ENCODE data around the gene ZNF74.
A peak's percentile ranks its signal among the peaks of the same experiment; 100 is the strongest.

ZNF74 gene

GRCh38 chr22:20436307-20436767, 42.4 kb downstream of the ZNF74 start:
- no peaks in the 10 kb centered on the region for H3K36me3 ChIP-seq (ENCODE audit: insufficient read depth, low read length)
- H3K4me1 ChIP-seq (ENCODE audit: insufficient read depth, low read length): no peaks in the 10 kb centered on the region
- H3K27ac ChIP-seq (ENCODE audit: low read depth, low read length): no peak overlapping the region
- peak overlapping the region; percentile 0; the same call in 1 of the 2 replicates for H3K9ac ChIP-seq (ENCODE audit: low read depth, low read length)
- H3K4me3 ChIP-seq (ENCODE audit: low read length): peak overlapping the region; percentile 62
- no peaks in the 10 kb centered on the region for H3K9me3 ChIP-seq (ENCODE audit: insufficient read depth, low read depth, low read length)
- under 1% methylated on average over 56 of the region's 56 CpGs for WGBS
- H3K27me3 ChIP-seq (ENCODE audit: insufficient read depth, low read length): peaks cover 84% of the 10 kb centered on the region

- Histone ChIP-seq H3K9ac (ENCODE audit: low read depth, low read length) (peak overlapping the region; percentile 55), H3K4me1 (ENCODE audit: insufficient read depth, low read length) (no peaks in the 10 kb centered on the region), H3K9me3 (ENCODE audit: insufficient read depth, low read depth, low read length) (no peaks in the 10 kb centered on the region), H3K36me3 (ENCODE audit: insufficient read depth, low read length) (no peaks in the 10 kb centered on the region), H3K27me3 (ENCODE audit: insufficient read depth, low read length) (peaks cover 77% of the 10 kb centered on the region), H3K27ac (ENCODE audit: low read depth, low read length) (no peak overlapping the region), H3K4me3 (ENCODE audit: low read length) (peak overlapping the region; percentile 62)
- under 1% methylated on average over 61 of the region's 61 CpGs for whole genome bisulfite sequencing
Observed at GRCh38 chr22:20436768-20437612, 43.0 kb downstream of the ZNF74 start.

- Histone ChIP-seq H3K9ac (ENCODE audit: low read depth, low read length) (peak within 1 kb of the TSS; percentile 55), H3K4me3 (ENCODE audit: low read length) (peak within 1 kb of the TSS; percentile 62), H3K4me1 (ENCODE audit: insufficient read depth, low read length) (no peaks in the 10 kb centered on the region), H3K36me3 (ENCODE audit: insufficient read depth, low read length) (no peaks in the 10 kb centered on the region), H3K9me3 (ENCODE audit: insufficient read depth, low read depth, low read length) (no peaks in the 10 kb centered on the region), H3K27me3 (ENCODE audit: insufficient read depth, low read length) (peaks cover 69% of the 10 kb centered on the region), H3K27ac (ENCODE audit: low read depth, low read length) (no peak within 1 kb of the TSS)
- under 1% methylated on average over 95 of the region's 95 CpGs for WGBS
Observed at GRCh38 chr22:20437613-20438426, 43.9 kb downstream of the ZNF74 start, which contains the start of gene SCARF2. TSS of gene SCARF2 (minus strand) at chr22:20437825. CDS start at chr22:20437754, 71 bp downstream.

GRCh38 chr22:20438427-20438677, 44.4 kb downstream of the ZNF74 start:
- Histone ChIP-seq H3K4me3 (ENCODE audit: low read length) (peak overlapping the region; percentile 62), H3K4me1 (ENCODE audit: insufficient read depth, low read length) (no peaks in the 10 kb centered on the region), H3K27ac (ENCODE audit: low read depth, low read length) (no peak overlapping the region), H3K27me3 (ENCODE audit: insufficient read depth, low read length) (peaks cover 64% of the 10 kb centered on the region), H3K36me3 (ENCODE audit: insufficient read depth, low read length) (no peaks in the 10 kb centered on the region), H3K9ac (ENCODE audit: low read depth, low read length) (peak overlapping the region; percentile 42; the same call in 1 of the 2 replicates), H3K9me3 (ENCODE audit: insufficient read depth, low read depth, low read length) (no peaks in the 10 kb centered on the region)
- WGBS: 25% methylated on average over 6 of the region's 6 CpGs

- WGBS: 68% methylated on average over 13 of the region's 13 CpGs
- Histone ChIP-seq H3K27me3 (ENCODE audit: insufficient read depth, low read length) (peaks cover 59% of the 10 kb centered on the region), H3K9me3 (ENCODE audit: insufficient read depth, low read depth, low read length) (no peaks in the 10 kb centered on the region), H3K27ac (ENCODE audit: low read depth, low read length) (no peak overlapping the region), H3K9ac (ENCODE audit: low read depth, low read length) (no peak overlapping the region), H3K4me3 (ENCODE audit: low read length) (peak overlapping the region; percentile 62; the same call in 1 of the 2 replicates), H3K4me1 (ENCODE audit: insufficient read depth, low read length) (no peaks in the 10 kb centered on the region), H3K36me3 (ENCODE audit: insufficient read depth, low read length) (no peaks in the 10 kb centered on the region)
Observed at GRCh38 chr22:20438678-20439492, 44.9 kb downstream of the ZNF74 start.

- Histone ChIP-seq H3K27me3 (ENCODE audit: insufficient read depth, low read length) (peaks cover 52% of the 10 kb centered on the region), H3K9ac (ENCODE audit: low read depth, low read length) (no peak overlapping the region), H3K4me1 (ENCODE audit: insufficient read depth, low read length) (no peaks in the 10 kb centered on the region), H3K36me3 (ENCODE audit: insufficient read depth, low read length) (no peaks in the 10 kb centered on the region), H3K27ac (ENCODE audit: low read depth, low read length) (no peak overlapping the region), H3K9me3 (ENCODE audit: insufficient read depth, low read depth, low read length) (no peaks in the 10 kb centered on the region), H3K4me3 (ENCODE audit: low read length) (no peak overlapping the region)
- 92% methylated on average over 4 of the region's 4 CpGs for WGBS
Observed at GRCh38 chr22:20439556-20439927, 45.6 kb downstream of the ZNF74 start.

- no peaks in the 10 kb centered on the region for H3K36me3 ChIP-seq (ENCODE audit: insufficient read depth, low read length)
- H3K27ac ChIP-seq (ENCODE audit: low read depth, low read length): no peak overlapping the region
- H3K9ac ChIP-seq (ENCODE audit: low read depth, low read length): no peak overlapping the region
- no peaks in the 10 kb centered on the region for H3K9me3 ChIP-seq (ENCODE audit: insufficient read depth, low read depth, low read length)
- whole genome bisulfite sequencing: 91% methylated on average over 5 of the region's 5 CpGs
- H3K4me1 ChIP-seq (ENCODE audit: insufficient read depth, low read length): no peaks in the 10 kb centered on the region
- H3K4me3 ChIP-seq (ENCODE audit: low read length): no peak overlapping the region
- H3K27me3 ChIP-seq (ENCODE audit: insufficient read depth, low read length): peaks cover 47% of the 10 kb centered on the region
Observed at GRCh38 chr22:20439928-20440575, 46.1 kb downstream of the ZNF74 start.

GRCh38 chr22:20440637-20441591, 47.0 kb downstream of the ZNF74 start:
- Histone ChIP-seq H3K9ac (ENCODE audit: low read depth, low read length) (no peak overlapping the region), H3K27me3 (ENCODE audit: insufficient read depth, low read length) (peaks cover 38% of the 10 kb centered on the region), H3K4me3 (ENCODE audit: low read length) (no peak overlapping the region), H3K4me1 (ENCODE audit: insufficient read depth, low read length) (no peaks in the 10 kb centered on the region), H3K9me3 (ENCODE audit: insufficient read depth, low read depth, low read length) (no peaks in the 10 kb centered on the region), H3K36me3 (ENCODE audit: insufficient read depth, low read length) (no peaks in the 10 kb centered on the region), H3K27ac (ENCODE audit: low read depth, low read length) (no peak overlapping the region)
- 78% methylated on average over 13 of the region's 13 CpGs for WGBS

GRCh38 chr22:20441631-20442484, 47.9 kb downstream of the ZNF74 start:
- WGBS: 91% methylated on average over 21 of the region's 21 CpGs
- Histone ChIP-seq H3K4me1 (ENCODE audit: insufficient read depth, low read length) (no peaks in the 10 kb centered on the region), H3K36me3 (ENCODE audit: insufficient read depth, low read length) (no peaks in the 10 kb centered on the region), H3K9me3 (ENCODE audit: insufficient read depth, low read depth, low read length) (no peaks in the 10 kb centered on the region), H3K27ac (ENCODE audit: low read depth, low read length) (no peak overlapping the region), H3K27me3 (ENCODE audit: insufficient read depth, low read length) (peaks cover 29% of the 10 kb centered on the region), H3K9ac (ENCODE audit: low read depth, low read length) (no peak overlapping the region), H3K4me3 (ENCODE audit: low read length) (no peak overlapping the region)
